Mesendoderm (in vitro differentiated cells): ENCODE measurements around the gene MPDZ.

ENCODE experiments used
- DNase-seq: peaks from one replicate; pipeline ENCODE4 v3.0.0; 2013
- H2AK5ac ChIP-seq: 2 replicates; pipeline ENCODE4 v1.6.1; 2013; ENCODE audit warnings: low read length, inconsistent platforms
- H2BK120ac ChIP-seq: 2 replicates; pipeline ENCODE4 v1.6.1; 2013; ENCODE audit warnings: low read depth, mild to moderate bottlenecking, low read length, moderate library complexity, mixed read lengths
- H2BK15ac ChIP-seq: replicated peaks from 2 replicates; pipeline ENCODE4 v1.6.1; 2013; ENCODE audit warnings: low read depth, mild to moderate bottlenecking, moderate library complexity
- H2BK5ac ChIP-seq: 2 replicates; pipeline ENCODE4 v1.6.1; 2013; ENCODE audit warnings: low read length, inconsistent platforms
- H3K18ac ChIP-seq: 2 replicates; pipeline ENCODE4 v1.6.1; 2013; ENCODE audit warnings: mild to moderate bottlenecking, low read length, mixed read lengths
- H3K23ac ChIP-seq: one replicate; pipeline ENCODE4 v1.6.1; 2013; ENCODE audit warnings: low read length
- H3K27ac ChIP-seq: 2 replicates; pipeline ENCODE4 v1.5.1; 2013; ENCODE audit warnings: low read depth, mild to moderate bottlenecking, inconsistent platforms, low read length, moderate library complexity
- H3K27me3 ChIP-seq: 2 replicates; pipeline ENCODE4 v1.6.1; 2013; ENCODE audit warnings: low read length, control low read depth, mild to moderate bottlenecking, inconsistent platforms; ENCODE audit not compliant: insufficient read depth, poor library complexity
- H3K36me3 ChIP-seq: 2 replicates; pipeline ENCODE4 v1.6.1; 2013; ENCODE audit warnings: low read length, inconsistent platforms; ENCODE audit not compliant: control insufficient read depth, insufficient read depth
- H3K4ac ChIP-seq: one replicate; pipeline ENCODE4 v1.6.1; 2013; ENCODE audit warnings: low read depth, mild to moderate bottlenecking, low read length, moderate library complexity
- H3K4me1 ChIP-seq: 2 replicates; pipeline ENCODE4 v1.6.1; 2013; ENCODE audit warnings: low read depth, low read length, inconsistent platforms; ENCODE audit not compliant: control insufficient read depth
- H3K4me2 ChIP-seq: 2 replicates; pipeline ENCODE4 v1.6.1; 2013; ENCODE audit warnings: low read length
- H3K4me3 ChIP-seq: 2 replicates; pipeline ENCODE4 v1.5.1; 2013; ENCODE audit warnings: mild to moderate bottlenecking, low read length
- H3K56ac ChIP-seq: one replicate; pipeline ENCODE4 v1.6.1; 2013; ENCODE audit warnings: low read length
- H3K79me1 ChIP-seq: 2 replicates; pipeline ENCODE4 v1.6.1; 2013; ENCODE audit warnings: low read length, inconsistent platforms
- H3K79me2 ChIP-seq: 2 replicates; pipeline ENCODE4 v1.6.1; 2013; ENCODE audit warnings: mild to moderate bottlenecking, low read length; ENCODE audit not compliant: control insufficient read depth, insufficient read depth
- H3K9ac ChIP-seq: 2 replicates; pipeline ENCODE4 v1.6.1; 2013; ENCODE audit warnings: low read length, inconsistent platforms
- H4K5ac ChIP-seq: one replicate; pipeline ENCODE4 v1.6.1; 2013; ENCODE audit warnings: low read length
- H4K8ac ChIP-seq: one replicate; pipeline ENCODE4 v1.6.1; 2013; ENCODE audit warnings: low read depth, mild to moderate bottlenecking, control low read depth, low read length, moderate library complexity
- WGBS: extraction: QIAGEN DNeasy Blood & Tissue Kit; methylation state at CpG from one replicate; pipeline ENCODE4 v1.1.7; 2013; ENCODE audit warnings: low lambda C conversion rate, missing lambda C conversion rate; ENCODE audit not compliant: insufficient coverage; ENCODE audit errors: extremely low coverage; 5-methylcytosine and 5-hydroxymethylcytosine counted together

The MPDZ gene

GRCh38 chr9:13282998-13283397 lies 3.5 kb upstream of the MPDZ start:
- no peak overlapping the region for H2BK120ac ChIP-seq

GRCh38 chr9:13281356-13282016 lies 2.0 kb upstream of the MPDZ start:
- no peak overlapping the region for H2BK15ac ChIP-seq
- no peak overlapping the region for H4K5ac ChIP-seq
- no peaks in the 10 kb centered on the region for H3K4me1 ChIP-seq
- H3K18ac ChIP-seq = no peak overlapping the region
- H3K9ac ChIP-seq = no peak overlapping the region
- H2BK120ac ChIP-seq = no peak overlapping the region
- no peak overlapping the region for H3K56ac ChIP-seq
- no peak overlapping the region for H3K4me2 ChIP-seq
- no peak overlapping the region for H3K4ac ChIP-seq
- H4K8ac ChIP-seq = no peak overlapping the region
- WGBS = no CpG with 5 or more reads among the region's 5 CpGs
- H3K79me1 ChIP-seq = no peaks in the 10 kb centered on the region
- no peak overlapping the region for H3K4me3 ChIP-seq
- no peak overlapping the region for H2AK5ac ChIP-seq
- H3K79me2 ChIP-seq = peaks cover 6% of the 10 kb centered on the region
- no peak overlapping the region for H3K27ac ChIP-seq
- no peak for DNase-seq
- no peaks in the 10 kb centered on the region for H3K36me3 ChIP-seq
- H2BK5ac ChIP-seq = no peak overlapping the region
- H3K27me3 ChIP-seq = no peaks in the 10 kb centered on the region
- no peak overlapping the region for H3K23ac ChIP-seq

More at GRCh38 chr9:13282998-13283397, 3.5 kb upstream of the MPDZ start:
- H3K79me1 ChIP-seq = no peaks in the 10 kb centered on the region
- no peak overlapping the region for H3K18ac ChIP-seq
- no peak overlapping the region for H3K23ac ChIP-seq
- no peak overlapping the region for H3K4ac ChIP-seq
- no peaks in the 10 kb centered on the region for H3K4me1 ChIP-seq
- no peak overlapping the region for H4K8ac ChIP-seq
- no peak overlapping the region for H3K4me2 ChIP-seq
- no peak overlapping the region for H2BK15ac ChIP-seq
- H2BK5ac ChIP-seq = no peak overlapping the region
- no peak overlapping the region for H4K5ac ChIP-seq
- no peaks in the 10 kb centered on the region for H3K27me3 ChIP-seq
- H3K36me3 ChIP-seq = no peaks in the 10 kb centered on the region
- no peak overlapping the region for H3K27ac ChIP-seq
- DNase-seq = no peak
- H3K56ac ChIP-seq = no peak overlapping the region
- H3K9ac ChIP-seq = no peak overlapping the region
- H3K4me3 ChIP-seq = no peak overlapping the region
- no peaks in the 10 kb centered on the region for H3K79me2 ChIP-seq
- H2AK5ac ChIP-seq = no peak overlapping the region

DNA sequence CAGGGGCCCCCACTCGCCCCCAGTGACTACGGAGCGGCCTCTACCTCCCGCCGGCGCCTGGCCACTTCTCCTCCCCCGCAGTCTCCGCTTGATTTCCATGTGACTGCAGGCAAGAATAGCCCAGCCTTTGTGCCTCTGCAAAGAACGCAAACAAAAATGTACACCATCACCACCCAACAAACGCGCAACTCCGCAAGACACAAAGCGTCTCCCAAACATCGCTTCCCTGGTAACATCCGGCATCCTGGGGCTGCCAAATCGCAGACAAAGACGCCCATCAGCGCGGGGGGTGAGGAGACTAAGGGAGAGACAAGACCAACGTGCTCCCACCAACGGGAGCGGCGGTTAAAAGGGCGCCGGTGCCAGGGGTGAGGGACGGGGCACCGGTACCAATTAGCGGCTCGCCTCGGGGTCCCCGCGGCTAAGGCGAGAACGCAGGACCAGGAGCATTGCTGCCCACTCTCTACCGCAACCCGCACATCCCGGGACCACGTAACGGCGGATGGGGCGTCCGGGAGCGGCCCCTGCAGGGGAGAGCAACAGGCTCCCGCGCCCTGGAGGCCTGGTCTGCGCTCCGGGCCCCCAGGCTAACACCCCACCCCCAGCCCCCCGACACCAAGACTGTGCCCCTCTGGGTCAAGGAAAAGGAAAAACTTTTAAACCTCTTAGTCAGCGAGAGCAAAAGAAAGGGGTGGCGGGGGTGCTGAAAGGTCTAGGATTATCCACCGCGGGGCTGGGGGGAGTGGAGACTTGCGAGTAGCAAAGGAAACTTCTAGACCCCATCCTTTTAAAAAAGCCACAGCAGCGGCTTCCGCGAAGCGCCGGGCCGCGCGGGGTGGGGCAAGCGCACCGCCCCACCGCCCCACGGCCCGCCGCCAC lies 885 bp downstream of the MPDZ start:
- DNase-seq = peak; percentile 70
- WGBS = no CpG with 5 or more reads among the region's 67 CpGs

GRCh38 chr9:13278023-13278367 lies 1.5 kb downstream of the MPDZ start:
- WGBS = 100% methylated on average over 1 of the region's 10 CpGs
- no peaks in the 10 kb centered on the region for H3K4me1 ChIP-seq

More for the DNA sequence above, 885 bp downstream of the MPDZ start:
- Histone ChIP-seq H3K56ac (peak overlapping the region; percentile 94), H3K4me1 (no peaks in the 10 kb centered on the region), H2AK5ac (no peak overlapping the region), H3K79me2 (peaks cover 16% of the 10 kb centered on the region), H2BK5ac (peak overlapping the region; percentile 78), H3K23ac (peak overlapping the region; percentile 15), H3K9ac (peak overlapping the region; percentile 89), H3K4ac (peak overlapping the region; percentile 44), H3K27me3 (no peaks in the 10 kb centered on the region), H3K4me3 (peak overlapping the region; percentile 77), H4K5ac (no peak overlapping the region), H3K4me2 (peak overlapping the region; percentile 69), H2BK15ac (no peak overlapping the region), H3K79me1 (peaks cover 3% of the 10 kb centered on the region), H2BK120ac (no peak overlapping the region), H4K8ac (no peak overlapping the region), H3K18ac (peak overlapping the region; percentile 73), H3K36me3 (no peaks in the 10 kb centered on the region), H3K27ac (peak overlapping the region; percentile 89)

DNA sequence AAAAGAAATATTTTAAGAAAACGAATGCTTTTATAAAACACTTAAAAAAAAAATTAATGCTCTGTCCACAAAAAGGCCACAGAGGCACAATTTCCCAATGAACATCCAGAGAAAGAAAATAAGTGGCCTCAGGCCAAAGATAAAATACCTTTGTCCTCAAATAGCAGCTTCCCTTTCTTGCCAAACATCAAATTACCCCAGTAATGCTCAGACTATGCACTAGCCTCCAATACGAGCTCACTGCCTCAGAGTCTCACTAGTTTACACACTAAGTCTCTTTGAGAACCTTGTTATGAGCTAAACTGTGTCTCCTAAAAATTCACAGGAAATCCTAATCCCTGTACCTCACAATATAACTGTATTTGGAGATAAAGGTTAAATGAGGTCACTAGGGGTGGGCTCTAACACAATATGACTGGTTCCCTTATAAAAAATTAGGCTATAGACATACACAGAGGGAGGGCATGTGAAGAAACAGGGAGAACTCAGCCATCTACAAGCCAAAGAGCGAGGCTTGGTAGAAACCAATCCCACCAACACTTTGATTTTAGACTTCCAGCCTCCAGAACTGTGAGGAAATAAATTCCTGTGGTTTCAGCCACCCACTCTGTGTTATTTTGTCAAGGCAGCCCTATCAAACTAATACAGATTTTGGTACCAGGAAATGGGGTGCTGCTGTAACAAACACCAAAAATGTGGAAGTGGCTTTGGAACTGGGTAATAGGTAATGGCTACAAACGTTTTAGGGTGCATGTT lies 4.4 kb downstream of the MPDZ start:
- H3K4me2 ChIP-seq = no peak overlapping the region
- H3K23ac ChIP-seq = peak overlapping the region; percentile 24
- no peak overlapping the region for H2AK5ac ChIP-seq
- H3K4ac ChIP-seq = no peak overlapping the region
- no CpG with 5 or more reads among the region's 4 CpGs for WGBS
- H3K79me2 ChIP-seq = peaks cover 19% of the 10 kb centered on the region
- peaks cover 5% of the 10 kb centered on the region for H3K79me1 ChIP-seq
- DNase-seq = peak; percentile 34
- H3K9ac ChIP-seq = no peak overlapping the region
- no peak overlapping the region for H4K8ac ChIP-seq
- H2BK5ac ChIP-seq = no peak overlapping the region
- no peaks in the 10 kb centered on the region for H3K27me3 ChIP-seq
- H2BK120ac ChIP-seq = no peak overlapping the region
- H2BK15ac ChIP-seq = no peak overlapping the region
- H3K4me1 ChIP-seq = no peaks in the 10 kb centered on the region
- no peaks in the 10 kb centered on the region for H3K36me3 ChIP-seq
- no peak overlapping the region for H3K27ac ChIP-seq
- H4K5ac ChIP-seq = no peak overlapping the region
- H3K56ac ChIP-seq = no peak overlapping the region
- H3K18ac ChIP-seq = no peak overlapping the region
- no peak overlapping the region for H3K4me3 ChIP-seq

More at GRCh38 chr9:13278023-13278367, 1.5 kb downstream of the MPDZ start:
- H2BK5ac ChIP-seq = no peak overlapping the region
- H3K27ac ChIP-seq = peak overlapping the region; percentile 89
- no peak overlapping the region for H3K4ac ChIP-seq
- no peak overlapping the region for H4K8ac ChIP-seq
- H3K18ac ChIP-seq = peak overlapping the region; percentile 73
- DNase-seq = peak; percentile 77
- H3K4me2 ChIP-seq = peak overlapping the region; percentile 69
- no peaks in the 10 kb centered on the region for H3K27me3 ChIP-seq
- H2BK15ac ChIP-seq = no peak overlapping the region
- no peak overlapping the region for H4K5ac ChIP-seq
- peaks cover 3% of the 10 kb centered on the region for H3K79me1 ChIP-seq
- H3K9ac ChIP-seq = peak overlapping the region; percentile 89
- H3K23ac ChIP-seq = peak overlapping the region; percentile 15
- H3K79me2 ChIP-seq = peaks cover 17% of the 10 kb centered on the region
- no peaks in the 10 kb centered on the region for H3K36me3 ChIP-seq
- no peak overlapping the region for H2BK120ac ChIP-seq
- no peak overlapping the region for H2AK5ac ChIP-seq
- H3K56ac ChIP-seq = peak overlapping the region; percentile 94
- H3K4me3 ChIP-seq = peak overlapping the region; percentile 77
